K562 (cell line): ENCODE data around the gene SCAMP5. TPM values are rescaled to one million over a fixed set of nuclear protein-coding genes. Genes with fewer than 3 reads are reported as not detected.

ENCODE experiments used
- KLF10 ChIP-seq: fragments of 250-450 bp; sonication (Bioruptor Pico); IDR thresholded peaks from 2 replicates; pipeline ENCODE4 v1.6.1; 2021; ENCODE audit warnings: matching md5 sums
- LEF1 ChIP-seq: fragments of 450-650 bp; IDR thresholded peaks from 2 replicates; pipeline ENCODE4 v1.6.1; 2016; ENCODE audit warnings: mild to moderate bottlenecking
- REST ChIP-seq, 2 experiments: fragments of 450-650 bp; formaldehyde crosslinking in 1 of 2; IDR thresholded peaks; 2 replicates each; pipeline versions ENCODE4 v1.4.0 to v1.6.1; 2014 to 2020; ENCODE audit warnings: mild to moderate bottlenecking in 2 of 2, borderline replicate concordance in 1 of 2, low read depth in 1 of 2
- ZKSCAN3 ChIP-seq: fragments of 250-450 bp; sonication (Bioruptor Pico); IDR thresholded peaks from 2 replicates; pipeline ENCODE4 v1.4.0; 2020
- ZNF197 ChIP-seq: fragments of 200-800 bp; sonication (Bioruptor generic); IDR thresholded peaks from 2 replicates; pipeline ENCODE4 v1.6.1; 2016; ENCODE audit warnings: low read depth, missing genetic modification characterization, missing compliant biosample characterization
- polyA plus RNA-seq, 8 experiments: library from polyadenylated mRNA; depleted of rRNA in 4 of 8; stranded (reverse) in 5 of 8; unstranded in 3 of 8; fragments of >200 nt; fragmentation: Nextera tagmentation in 2 of 8; fragmentation: Illumina TruSeq in 1 of 8; extraction: Ambion mirVana in 2 of 8; extraction: Trizol in 1 of 8; gene quantifications; 2 replicates each; pipeline versions ENCODE4 v1.2.1 to v1.2.3, GENCODE V29; 2011 to 2014; ENCODE audit warnings: inconsistent platforms in 1 of 8, missing spikeins in 1 of 8
- total RNA-seq, 7 experiments: library from RNA; depleted of rRNA in 6 of 7; stranded (reverse); fragments of >200 nt in 6 of 7; fragmentation: Illumina TruSeq in 2 of 7; extraction: Trizol in 2 of 7; gene quantifications; 2 replicates each; pipeline versions ENCODE4 v1.2.1 to v1.2.3, GENCODE V29; 2011 to 2021; ENCODE audit warnings: low replicate concordance in 1 of 7

Gene SCAMP5
- total and polyA plus RNA-seq, 9 of the 15 experiments (the other 6 are each of a cell fraction or from before 2014, with no cell fraction given), result 0.09 to 0.29 (median 0.19) TPM; not detected in 5

DNA sequence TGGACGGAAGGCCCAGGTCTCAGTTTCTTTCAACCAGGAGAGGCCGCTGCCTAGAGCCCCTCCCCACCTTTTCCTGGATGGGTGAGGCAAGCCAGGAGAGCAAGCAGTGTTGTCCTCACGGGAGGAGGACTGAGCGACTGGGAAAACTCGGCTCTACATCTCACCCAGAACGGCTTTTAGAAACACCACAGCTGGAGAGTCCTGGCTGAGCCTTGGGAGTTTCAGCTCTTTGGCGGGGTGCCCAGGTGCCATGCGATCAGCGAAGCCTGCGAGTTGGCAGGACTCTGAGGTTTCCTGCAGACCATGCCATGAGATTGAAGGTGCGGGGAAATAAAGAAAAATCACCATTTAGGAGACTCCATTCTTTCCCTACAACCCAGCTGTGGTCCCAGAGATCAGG is 54.0 kb downstream of the SCAMP5 start (continued):
- TF ChIP-seq LEF1, result no peak
- no peak for TF ChIP-seq ZNF197 (CRISPR knock-in tag)
- TF ChIP-seq REST (IDR thresholded peaks at IDR 0.05; ENCODE audit: borderline replicate concordance), result no peak
- no peak for TF ChIP-seq REST (CRISPR knock-in tag; IDR thresholded peaks at IDR 0.05; ENCODE audit: low read depth)
- no peak for TF ChIP-seq ZKSCAN3 (CRISPR knock-in tag)
- TF ChIP-seq KLF10 (CRISPR knock-in tag), result no peak
